ENCODE data around the gene EMC9.

GRCh38 chr14:24171422-24172260 lies 30.2 kb upstream of the EMC9 start, which contains the start of gene REC8:
- TF ChIP-seq CTCF (IDR thresholded peaks at IDR 0.05) (no peak), POLR2A (IDR thresholded peaks at IDR 0.05) (no peak)
